SU-DHL-6 (cell line): Measurements from ENCODE around the gene VWA1.

Experiments
- H2AFZ ChIP-seq: fragments of 200-600 bp; sonication (generic); 2 replicates; pipeline ENCODE4 v1.6.1; 2014; ENCODE audit warnings: low read depth, mild to moderate bottlenecking, moderate library complexity, mixed read lengths, antibody characterized with exemption, low read length; ENCODE audit not compliant: severe bottlenecking
- H3F3A ChIP-seq: fragments of 200-600 bp; shearing (Covaris generic); 2 replicates; pipeline ENCODE4 v1.6.0; 2016; ENCODE audit warnings: antibody characterized with exemption, mild to moderate bottlenecking; ENCODE audit not compliant: insufficient read depth
- H3K27ac ChIP-seq: fragments of 200-600 bp; sonication (generic); 2 replicates; pipeline ENCODE4 v1.5.1; 2016; ENCODE audit warnings: low read depth, mild to moderate bottlenecking, low read length, moderate library complexity, mixed read lengths
- H3K27me3 ChIP-seq: fragments of 200-600 bp; sonication (generic), shearing (Covaris generic); 2 replicates; pipeline ENCODE4 v1.6.0; 2014; ENCODE audit warnings: mild to moderate bottlenecking, low read length
- H3K36me3 ChIP-seq: fragments of 200-600 bp; sonication (generic); 2 replicates; pipeline ENCODE4 v1.6.1; 2014; ENCODE audit warnings: mild to moderate bottlenecking, low read length, mixed read lengths
- H3K4me2 ChIP-seq: fragments of 300-600, 200-600 bp; shearing (Covaris generic), sonication (generic); 2 replicates; pipeline ENCODE4 v1.6.0; 2014; ENCODE audit warnings: low read length, low read depth, mild to moderate bottlenecking; ENCODE audit not compliant: poor library complexity, severe bottlenecking
- H3K4me3 ChIP-seq: fragments of 200-600 bp; sonication (generic); 2 replicates; pipeline ENCODE4 v1.5.1; 2014; ENCODE audit warnings: antibody characterized with exemption, low read length, mild to moderate bottlenecking, mixed read lengths; ENCODE audit not compliant: insufficient read depth, poor library complexity, severe bottlenecking
- H3K79me2 ChIP-seq: fragments of 200-600 bp; sonication (generic); 2 replicates; pipeline ENCODE4 v1.6.1; 2014; ENCODE audit warnings: mild to moderate bottlenecking, low read length, moderate library complexity; ENCODE audit not compliant: insufficient read depth
- H3K9ac ChIP-seq: fragments of 200-600 bp; sonication (generic); 2 replicates; pipeline ENCODE4 v1.7.0; 2014; ENCODE audit warnings: mild to moderate bottlenecking, low read length
- H3K9me2 ChIP-seq: fragments of 200-600 bp; sonication (generic); replicated peaks from 2 replicates; pipeline ENCODE4 v1.6.1; 2014; ENCODE audit warnings: low read length; ENCODE audit not compliant: insufficient read depth
- H3K9me3 ChIP-seq: fragments of 200-600 bp; sonication (generic); 2 replicates; pipeline ENCODE4 v1.6.1; 2014; ENCODE audit warnings: low read length, mixed read lengths; ENCODE audit not compliant: insufficient read depth
- H4K20me1 ChIP-seq: fragments of 200-600 bp; sonication (generic); 2 replicates; pipeline ENCODE4 v1.6.1; 2014; ENCODE audit warnings: low read depth, mild to moderate bottlenecking, antibody characterized with exemption, low read length, moderate library complexity, mixed read lengths
- EZH2phosphoT487 ChIP-seq: fragments of 200-600 bp; sonication (generic), shearing (Covaris generic); conservative IDR thresholded peaks from 2 replicates; pipeline ENCODE4 v1.6.1; 2018; ENCODE audit warnings: mild to moderate bottlenecking, antibody characterized with exemption, low read length, moderate library complexity, mixed read lengths
- TF ChIP-seq, protein P1 (sequence below): fragments of 200-600 bp; sonication (generic); IDR thresholded peaks from one replicate; pipeline ENCODE4 v1.5.1; 2017; ENCODE audit warnings: antibody characterized with exemption, mild to moderate bottlenecking, low read length, moderate library complexity; ENCODE audit not compliant: insufficient read depth, poor library complexity, severe bottlenecking

VWA1 gene

DNA sequence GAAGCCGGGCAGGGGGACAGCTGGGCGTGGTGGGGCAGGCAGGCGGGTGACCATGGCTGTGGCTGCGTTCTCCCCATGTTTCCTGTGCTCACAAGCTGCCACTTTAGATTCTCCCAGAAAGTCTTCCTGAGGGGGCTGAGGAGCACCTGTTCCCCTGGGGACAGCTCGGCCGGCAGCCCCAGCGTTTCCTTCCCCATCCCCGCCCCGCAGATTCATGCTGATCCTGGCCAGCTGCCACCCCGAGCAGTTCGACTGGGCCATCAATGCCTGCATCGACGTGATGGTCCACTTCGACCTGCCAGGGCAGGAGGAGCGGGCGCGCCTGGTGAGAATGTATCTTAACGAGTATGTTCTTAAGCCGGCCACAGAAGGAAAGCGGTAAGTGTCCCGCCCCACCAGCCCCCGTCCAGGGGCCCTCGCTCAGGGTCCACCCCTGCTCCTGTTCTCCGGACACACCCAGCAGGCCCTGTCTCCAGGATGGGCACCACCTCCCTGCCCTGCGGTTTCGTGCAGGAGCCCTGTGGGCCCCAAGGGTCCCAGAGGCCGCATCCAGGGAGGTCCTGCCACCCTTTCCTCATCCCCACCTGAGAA, 25.1 kb downstream of the VWA1 start:
- no peaks in the 10 kb centered on the region for H3K9me3 ChIP-seq
- no peak overlapping the region for H2AFZ ChIP-seq
- TF ChIP-seq, protein P1, sequence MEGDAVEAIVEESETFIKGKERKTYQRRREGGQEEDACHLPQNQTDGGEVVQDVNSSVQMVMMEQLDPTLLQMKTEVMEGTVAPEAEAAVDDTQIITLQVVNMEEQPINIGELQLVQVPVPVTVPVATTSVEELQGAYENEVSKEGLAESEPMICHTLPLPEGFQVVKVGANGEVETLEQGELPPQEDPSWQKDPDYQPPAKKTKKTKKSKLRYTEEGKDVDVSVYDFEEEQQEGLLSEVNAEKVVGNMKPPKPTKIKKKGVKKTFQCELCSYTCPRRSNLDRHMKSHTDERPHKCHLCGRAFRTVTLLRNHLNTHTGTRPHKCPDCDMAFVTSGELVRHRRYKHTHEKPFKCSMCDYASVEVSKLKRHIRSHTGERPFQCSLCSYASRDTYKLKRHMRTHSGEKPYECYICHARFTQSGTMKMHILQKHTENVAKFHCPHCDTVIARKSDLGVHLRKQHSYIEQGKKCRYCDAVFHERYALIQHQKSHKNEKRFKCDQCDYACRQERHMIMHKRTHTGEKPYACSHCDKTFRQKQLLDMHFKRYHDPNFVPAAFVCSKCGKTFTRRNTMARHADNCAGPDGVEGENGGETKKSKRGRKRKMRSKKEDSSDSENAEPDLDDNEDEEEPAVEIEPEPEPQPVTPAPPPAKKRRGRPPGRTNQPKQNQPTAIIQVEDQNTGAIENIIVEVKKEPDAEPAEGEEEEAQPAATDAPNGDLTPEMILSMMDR = no peak
- no peak for TF ChIP-seq EZH2phosphoT487
- no peak overlapping the region for H3K4me2 ChIP-seq
- H3K36me3 ChIP-seq = no peaks in the 10 kb centered on the region
- no peaks in the 10 kb centered on the region for H3K79me2 ChIP-seq
- no peak overlapping the region for H3K27ac ChIP-seq
- H3K4me3 ChIP-seq = no peak overlapping the region
- no peaks in the 10 kb centered on the region for H4K20me1 ChIP-seq
- no peaks in the 10 kb centered on the region for H3K27me3 ChIP-seq
- no peaks in the 10 kb centered on the region for H3F3A ChIP-seq
- H3K9ac ChIP-seq = no peak overlapping the region
- H3K9me2 ChIP-seq = no peaks in the 10 kb centered on the region

DNA sequence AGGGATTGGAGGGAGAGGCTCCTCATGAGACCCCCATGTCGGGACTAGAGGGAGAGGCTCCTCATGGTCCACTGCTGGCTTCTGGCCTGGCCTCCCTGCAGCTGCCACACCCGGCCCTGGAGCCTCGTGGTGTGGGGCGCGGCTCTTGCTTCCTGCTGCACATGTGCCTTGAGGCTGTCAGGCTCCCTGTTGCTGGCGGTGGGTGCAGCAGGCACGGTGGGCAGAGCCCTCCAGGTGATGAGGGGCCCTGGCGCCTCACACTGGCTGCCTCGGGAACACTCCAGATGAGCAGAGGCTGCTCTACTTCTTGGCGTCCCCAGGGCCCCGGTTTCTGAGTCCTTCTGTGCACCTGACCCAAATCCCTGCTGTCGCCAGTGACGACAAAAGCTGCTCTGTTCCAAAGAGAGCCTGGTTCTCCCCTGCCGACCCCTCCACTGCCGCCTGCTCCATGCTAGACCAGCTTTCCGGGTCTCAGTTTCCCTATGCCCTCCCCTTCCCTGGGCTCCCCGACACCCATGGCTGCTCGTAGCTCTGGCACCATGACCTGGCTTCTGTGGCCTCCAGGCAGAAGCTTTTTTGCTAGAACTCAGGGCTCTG, 26.3 kb downstream of the VWA1 start:
- H3F3A ChIP-seq = no peaks in the 10 kb centered on the region
- no peak overlapping the region for H3K9ac ChIP-seq
- no peaks in the 10 kb centered on the region for H3K9me2 ChIP-seq
- H3K27me3 ChIP-seq = no peaks in the 10 kb centered on the region
- no peak overlapping the region for H3K4me3 ChIP-seq
- no peak for TF ChIP-seq EZH2phosphoT487
- TF ChIP-seq, protein P1 = no peak
- H3K27ac ChIP-seq = no peak overlapping the region
- no peaks in the 10 kb centered on the region for H3K36me3 ChIP-seq
- no peaks in the 10 kb centered on the region for H3K9me3 ChIP-seq
- H3K4me2 ChIP-seq = no peak overlapping the region
- H4K20me1 ChIP-seq = no peaks in the 10 kb centered on the region
- no peak overlapping the region for H2AFZ ChIP-seq
- H3K79me2 ChIP-seq = no peaks in the 10 kb centered on the region

DNA sequence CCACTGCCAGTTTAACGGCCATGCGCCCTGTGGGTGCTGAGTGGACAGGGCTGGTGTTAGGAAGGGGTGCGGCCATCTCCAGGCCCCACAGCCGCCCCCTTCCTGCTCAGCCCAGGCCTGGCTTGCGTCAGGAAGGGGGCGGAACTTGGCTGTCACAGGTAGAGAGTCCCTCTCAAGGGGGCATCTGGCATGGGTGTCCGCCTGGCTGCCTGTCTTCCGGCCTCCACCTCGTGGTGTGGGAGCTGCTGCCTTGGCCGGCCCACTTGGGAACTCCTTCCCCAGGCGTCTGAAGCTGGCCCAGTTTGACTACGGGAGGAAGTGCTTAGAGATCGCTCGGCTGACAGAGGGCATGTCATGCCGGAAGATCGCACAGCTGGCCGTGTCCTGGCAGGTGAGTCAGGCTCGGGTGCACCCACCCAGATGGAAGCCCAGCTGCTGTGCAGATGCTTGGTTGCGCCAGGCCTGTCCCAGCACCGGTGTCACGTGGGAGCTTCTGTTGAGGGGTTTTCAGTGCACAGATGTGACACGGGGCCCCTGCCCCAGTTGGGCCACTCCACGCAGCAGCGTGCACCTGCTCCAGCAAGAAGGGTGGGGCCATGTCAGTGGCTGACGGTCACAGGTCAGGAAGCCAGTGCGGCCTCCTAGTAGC, 27.0 kb downstream of the VWA1 start:
- Histone ChIP-seq H2AFZ (no peak overlapping the region), H3K4me2 (no peak overlapping the region), H3F3A (no peaks in the 10 kb centered on the region), H3K36me3 (no peaks in the 10 kb centered on the region), H3K9me3 (no peaks in the 10 kb centered on the region), H3K27me3 (no peaks in the 10 kb centered on the region), H4K20me1 (no peaks in the 10 kb centered on the region), H3K79me2 (no peaks in the 10 kb centered on the region), H3K9ac (no peak overlapping the region), H3K27ac (no peak overlapping the region), H3K4me3 (no peak overlapping the region), H3K9me2 (no peaks in the 10 kb centered on the region)
- TF ChIP-seq, protein P1 = no peak
- TF ChIP-seq EZH2phosphoT487 = no peak
